ENCODE measurements around the gene ITGA3. TPM values are rescaled to one million over a fixed set of nuclear protein-coding genes. Genes with fewer than 3 reads are reported as not detected.

ITGA3 gene
- total and polyA plus RNA-seq, 10 donors = 5.5 to 52.3 (median 32.8) TPM

DNA sequence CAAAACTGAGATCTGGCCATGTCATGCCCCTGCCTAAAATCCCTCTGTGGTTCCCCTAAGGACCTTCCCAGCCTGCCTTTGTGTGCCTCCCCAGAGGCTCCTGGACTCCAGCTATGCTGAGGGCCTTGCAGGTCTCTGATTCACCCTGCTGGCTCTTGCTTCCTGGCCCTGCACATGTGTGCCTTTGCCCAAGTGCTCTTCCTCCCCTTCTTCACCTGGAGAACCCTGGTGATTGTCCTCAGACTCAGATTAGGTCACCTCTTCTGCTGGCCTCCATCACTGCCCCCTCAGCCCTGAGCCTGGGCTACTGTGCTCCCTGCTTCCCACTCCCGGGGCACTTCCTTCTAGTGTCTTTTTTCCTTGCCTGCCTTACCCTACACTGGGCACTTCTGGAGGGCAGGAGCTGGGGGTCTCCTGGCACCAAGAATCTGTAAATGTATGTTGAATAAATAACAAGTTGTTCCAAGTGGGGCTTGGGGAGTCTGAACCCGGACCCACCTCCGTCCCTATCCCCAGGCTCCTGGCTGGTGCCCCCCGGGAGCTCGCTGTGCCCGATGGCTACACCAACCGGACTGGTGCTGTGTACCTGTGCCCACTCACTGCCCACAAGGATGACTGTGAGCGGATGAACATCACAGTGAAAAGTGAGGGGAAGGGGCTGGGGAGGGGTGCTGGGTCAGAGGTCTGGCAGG lies 7.8 kb downstream of the ITGA3 start:
- peaks cover 0 to under 1% (median 0%) of the 10 kb centered on the region in 7 donors for H3K27me3 ChIP-seq (replicated peaks in 1 of 7)
- H3K9me3 ChIP-seq = no peaks in the 10 kb centered on the region
- peak; percentile 54 for DNase-seq
- H3K27ac ChIP-seq = peak overlapping the region; percentile 10 to 88 (median 67)
- H3K4me1 ChIP-seq = peaks cover 5 to 66% (median 28%) of the 10 kb centered on the region in 6 donors
- intact Hi-C loops (cut with DNase I; ENCODE audit: low total_unique reads) = no loop called here
- H3K36me3 ChIP-seq = peaks cover 0 to 17% (median 0%) of the 10 kb centered on the region in 6 donors
- 92 to 96% (median 92%) methylated on average over 8 of the region's 8 CpGs for WGBS, 5 donors
- TF ChIP-seq, protein P1, sequence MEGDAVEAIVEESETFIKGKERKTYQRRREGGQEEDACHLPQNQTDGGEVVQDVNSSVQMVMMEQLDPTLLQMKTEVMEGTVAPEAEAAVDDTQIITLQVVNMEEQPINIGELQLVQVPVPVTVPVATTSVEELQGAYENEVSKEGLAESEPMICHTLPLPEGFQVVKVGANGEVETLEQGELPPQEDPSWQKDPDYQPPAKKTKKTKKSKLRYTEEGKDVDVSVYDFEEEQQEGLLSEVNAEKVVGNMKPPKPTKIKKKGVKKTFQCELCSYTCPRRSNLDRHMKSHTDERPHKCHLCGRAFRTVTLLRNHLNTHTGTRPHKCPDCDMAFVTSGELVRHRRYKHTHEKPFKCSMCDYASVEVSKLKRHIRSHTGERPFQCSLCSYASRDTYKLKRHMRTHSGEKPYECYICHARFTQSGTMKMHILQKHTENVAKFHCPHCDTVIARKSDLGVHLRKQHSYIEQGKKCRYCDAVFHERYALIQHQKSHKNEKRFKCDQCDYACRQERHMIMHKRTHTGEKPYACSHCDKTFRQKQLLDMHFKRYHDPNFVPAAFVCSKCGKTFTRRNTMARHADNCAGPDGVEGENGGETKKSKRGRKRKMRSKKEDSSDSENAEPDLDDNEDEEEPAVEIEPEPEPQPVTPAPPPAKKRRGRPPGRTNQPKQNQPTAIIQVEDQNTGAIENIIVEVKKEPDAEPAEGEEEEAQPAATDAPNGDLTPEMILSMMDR (IDR thresholded peaks at IDR 0.05 in 8 of 11, conservative IDR thresholded peaks at IDR 0.05 in 3 of 11) = no peak
- TF ChIP-seq POLR2A (IDR thresholded peaks at IDR 0.05) (no peak), POLR2AphosphoS5 (IDR thresholded peaks at IDR 0.05) (no peak)
- no peak overlapping the region for H3K4me3 ChIP-seq

DNA sequence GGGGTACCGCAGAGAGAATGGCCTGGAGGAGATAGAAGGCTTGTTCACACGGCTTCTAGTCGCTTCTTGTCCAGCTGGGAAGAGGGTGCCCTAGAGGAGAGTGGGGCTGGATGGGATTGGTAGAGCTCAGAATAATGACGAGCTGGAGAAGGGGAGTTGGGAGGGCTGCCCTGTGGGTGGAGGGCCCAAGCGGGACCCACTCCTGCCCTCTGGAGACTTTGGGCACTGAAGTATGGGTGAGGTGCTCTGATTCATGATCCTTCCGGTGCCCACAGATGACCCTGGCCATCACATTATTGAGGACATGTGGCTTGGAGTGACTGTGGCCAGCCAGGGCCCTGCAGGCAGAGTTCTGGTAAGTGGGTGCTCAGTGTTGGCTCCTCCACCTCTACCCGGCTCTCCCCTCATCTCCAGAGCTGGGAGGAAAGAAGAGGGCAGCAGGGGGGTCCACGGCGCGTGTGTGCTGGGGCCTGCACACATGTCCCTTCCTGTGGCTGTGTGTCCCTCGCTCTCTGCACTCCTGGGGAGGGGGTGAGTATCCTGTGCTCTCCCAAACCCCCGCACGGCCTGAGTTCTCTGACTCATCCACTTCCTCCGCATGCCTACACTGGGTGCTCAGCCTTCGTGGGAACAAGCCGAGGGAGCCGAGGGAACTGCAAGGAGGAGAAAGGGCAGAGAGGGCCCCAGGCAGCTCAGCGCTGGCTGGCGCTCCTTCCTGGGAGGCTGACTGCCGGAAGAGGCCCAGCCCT lies 8.5 kb downstream of the ITGA3 start:
- peaks cover 5 to 59% (median 24%) of the 10 kb centered on the region in 6 donors for H3K4me1 ChIP-seq
- no peak overlapping the region for H3K4me3 ChIP-seq
- TF ChIP-seq POLR2AphosphoS5 (IDR thresholded peaks at IDR 0.05) (peak; percentile 55 to 64 (median 63)), POLR2A (IDR thresholded peaks at IDR 0.05) (no peak)
- TF ChIP-seq, protein P1 (IDR thresholded peaks at IDR 0.05 in 8 of 11, conservative IDR thresholded peaks at IDR 0.05 in 3 of 11) = no peak
- H3K9me3 ChIP-seq = no peaks in the 10 kb centered on the region
- 50 to 73% (median 63%) methylated on average over 10 to 20 of the region's 20 CpGs for WGBS, 5 donors
- intact Hi-C loops (cut with DNase I; ENCODE audit: low total_unique reads) = no loop called here
- peaks cover 0 to 24% (median under 1%) of the 10 kb centered on the region in 6 donors for H3K36me3 ChIP-seq
- DNase-seq = peak; percentile 75
- H3K27me3 ChIP-seq (replicated peaks in 1 of 7) = no peaks in the 10 kb centered on the region
- peak overlapping the region; percentile 10 to 88 (median 67) for H3K27ac ChIP-seq

DNA sequence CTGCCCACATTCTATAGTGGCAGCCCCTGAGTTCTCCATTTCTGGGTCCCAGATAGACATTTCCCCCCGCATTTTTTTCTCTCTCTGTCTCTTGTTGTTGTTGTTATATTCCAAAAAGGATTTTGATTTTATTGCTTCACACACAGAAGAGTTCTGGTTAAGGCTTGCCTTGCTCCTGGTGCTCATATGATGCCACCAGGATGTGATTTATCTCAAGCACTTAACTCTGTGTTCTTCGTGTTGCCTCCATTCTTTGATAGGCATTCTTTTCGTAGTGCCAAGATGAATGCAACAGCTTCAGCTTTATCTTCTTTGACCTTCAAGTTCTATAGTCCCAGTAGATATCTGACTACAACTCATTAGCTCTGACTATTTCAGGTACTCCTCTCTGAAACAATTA lies 9.1 kb downstream of the ITGA3 start:
- H3K27ac ChIP-seq = peak overlapping the region in 6 of 8 donors; percentile 46 to 88 (median 74)
- WGBS, 5 donors = 52 to 71% (median 57%) methylated on average over 3 of the region's 3 CpGs
- H3K27me3 ChIP-seq (replicated peaks in 1 of 7) = no peaks in the 10 kb centered on the region
- intact Hi-C loops (cut with DNase I; ENCODE audit: low total_unique reads) = no loop called here
- peaks cover 0 to 30% (median 2%) of the 10 kb centered on the region in 6 donors for H3K36me3 ChIP-seq
- no peak for TF ChIP-seq POLR2AphosphoS5 (IDR thresholded peaks at IDR 0.05)
- no peak for TF ChIP-seq POLR2A (IDR thresholded peaks at IDR 0.05)
- TF ChIP-seq, protein P1 (IDR thresholded peaks at IDR 0.05 in 8 of 11, conservative IDR thresholded peaks at IDR 0.05 in 3 of 11) = no peak
- no peak for DNase-seq
- H3K4me3 ChIP-seq = no peak overlapping the region
- H3K4me1 ChIP-seq = peaks cover 2 to 53% (median 18%) of the 10 kb centered on the region in 6 donors
- no peaks in the 10 kb centered on the region for H3K9me3 ChIP-seq

DNA sequence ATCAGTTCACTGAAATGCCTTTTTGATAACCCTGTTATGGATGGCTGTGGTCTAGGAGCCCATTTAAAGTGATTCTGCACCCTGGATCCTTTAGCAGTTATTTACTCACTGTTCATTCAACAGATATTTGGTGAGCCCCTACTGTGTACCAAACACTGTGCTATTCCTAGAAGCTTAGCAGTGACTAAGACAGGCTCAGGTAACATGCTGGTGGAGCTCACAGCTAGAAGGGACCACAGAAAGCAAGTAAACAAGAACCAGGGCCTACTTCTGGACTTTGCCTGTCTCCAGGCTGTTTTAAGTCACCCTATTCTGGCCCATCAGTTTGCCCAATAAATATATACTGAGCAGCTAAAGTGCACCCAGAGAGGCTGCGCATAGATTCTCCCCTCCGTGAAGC lies 11.1 kb downstream of the ITGA3 start:
- intact Hi-C loops (cut with DNase I; ENCODE audit: low total_unique reads) = no loop called here
- peaks cover 0 to 35% (median 9%) of the 10 kb centered on the region in 6 donors for H3K4me1 ChIP-seq
- no peaks in the 10 kb centered on the region for H3K27me3 ChIP-seq (replicated peaks in 1 of 7)
- peaks cover 0 to 5% (median 0%) of the 10 kb centered on the region in 8 donors for H3K9me3 ChIP-seq
- H3K36me3 ChIP-seq = peaks cover 0 to 50% (median 13%) of the 10 kb centered on the region in 6 donors
- WGBS, 5 donors = 94 to 100% (median 98%) methylated on average over 2 of the region's 2 CpGs
- peak overlapping the region in 2 of 8 donors; percentile 25 to 71 for H3K27ac ChIP-seq
- no peak for DNase-seq
- H3K4me3 ChIP-seq = no peak overlapping the region
- TF ChIP-seq POLR2A (IDR thresholded peaks at IDR 0.05) (no peak), POLR2AphosphoS5 (IDR thresholded peaks at IDR 0.05) (no peak)
- TF ChIP-seq, protein P1 (IDR thresholded peaks at IDR 0.05 in 8 of 11, conservative IDR thresholded peaks at IDR 0.05 in 3 of 11) = no peak

Measured in spleen (tissue), 11 donors.